HG03196 (cell line): Measurements from ENCODE around the gene FNDC3A.
"Not testable (repeated sequence)": the region's sequence is repeated elsewhere in the genome, so short reads cannot be mapped to it uniquely, and the experiment has no call there.

ENCODE experiments used
- ATAC-seq: cut with Tn5 transposase; IDR thresholded peaks from one replicate; pipeline ENCODE4 v1.9.1; 2021; ENCODE audit not compliant: unreplicated experiment

FNDC3A gene

DNA sequence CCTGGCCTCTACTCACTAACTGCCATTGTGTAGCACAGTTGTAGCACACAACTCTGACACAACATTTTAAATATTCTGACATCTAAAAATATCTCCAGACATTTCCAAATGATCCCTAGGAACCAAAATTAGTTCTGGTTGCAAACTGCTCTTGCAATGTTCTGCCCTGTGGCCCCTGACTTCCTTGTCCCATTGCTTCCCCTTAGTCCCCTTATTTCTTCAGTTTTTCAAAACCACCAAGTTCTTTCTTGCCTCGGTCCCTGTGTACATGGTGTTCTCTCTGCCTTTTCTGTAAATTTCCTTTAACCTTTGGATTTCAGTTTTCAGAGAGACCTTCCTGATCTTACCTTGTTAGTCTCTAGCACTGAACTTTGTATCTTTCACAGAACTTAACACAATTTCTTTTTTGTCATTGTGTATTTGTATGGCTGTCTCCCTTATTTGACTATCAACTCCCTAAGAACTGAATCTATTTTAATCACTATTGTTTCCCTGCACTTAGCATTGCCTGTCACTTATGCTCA lies 156.8 kb downstream of the FNDC3A start:
- no peak for ATAC-seq

- ATAC-seq, result no peak
These were observed 158.6 kb downstream of the FNDC3A start for GRCh38 chr13:49134305-49134704.

- ATAC-seq, result not testable (repeated sequence)
These were observed 161.5 kb downstream of the FNDC3A start for GRCh38 chr13:49137138-49137643.

GRCh38 chr13:49140910-49141611 lies 165.3 kb downstream of the FNDC3A start:
- ATAC-seq, result no peak

- no peak for ATAC-seq
These were observed 171.2 kb downstream of the FNDC3A start for GRCh38 chr13:49146950-49147355.

GRCh38 chr13:49148405-49148804 lies 172.7 kb downstream of the FNDC3A start:
- no peak for ATAC-seq

GRCh38 chr13:49157955-49158584 lies 182.4 kb downstream of the FNDC3A start:
- ATAC-seq, result not testable (repeated sequence)

GRCh38 chr13:49163162-49163561 lies 187.4 kb downstream of the FNDC3A start:
- not testable (repeated sequence) for ATAC-seq

DNA sequence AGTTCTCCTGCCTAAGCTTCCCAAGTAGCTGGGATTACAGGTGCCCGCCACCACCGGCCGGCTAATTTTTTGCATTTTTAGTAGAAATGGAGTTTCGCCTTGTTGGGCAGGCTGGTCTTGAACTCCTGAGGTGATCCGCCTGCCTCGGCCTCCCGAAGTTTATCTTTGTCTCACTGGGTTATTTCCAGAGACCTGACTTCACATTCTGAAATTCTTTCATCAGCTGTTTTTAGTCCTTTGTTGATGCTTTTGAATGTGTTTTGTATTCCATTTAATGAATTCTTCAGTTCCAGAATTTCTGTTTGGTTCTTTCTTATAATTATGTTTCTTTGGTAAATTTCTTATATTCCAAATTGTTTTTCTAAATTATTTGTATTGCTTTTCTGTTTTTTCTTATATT lies 189.0 kb downstream of the FNDC3A start:
- no peak for ATAC-seq

DNA sequence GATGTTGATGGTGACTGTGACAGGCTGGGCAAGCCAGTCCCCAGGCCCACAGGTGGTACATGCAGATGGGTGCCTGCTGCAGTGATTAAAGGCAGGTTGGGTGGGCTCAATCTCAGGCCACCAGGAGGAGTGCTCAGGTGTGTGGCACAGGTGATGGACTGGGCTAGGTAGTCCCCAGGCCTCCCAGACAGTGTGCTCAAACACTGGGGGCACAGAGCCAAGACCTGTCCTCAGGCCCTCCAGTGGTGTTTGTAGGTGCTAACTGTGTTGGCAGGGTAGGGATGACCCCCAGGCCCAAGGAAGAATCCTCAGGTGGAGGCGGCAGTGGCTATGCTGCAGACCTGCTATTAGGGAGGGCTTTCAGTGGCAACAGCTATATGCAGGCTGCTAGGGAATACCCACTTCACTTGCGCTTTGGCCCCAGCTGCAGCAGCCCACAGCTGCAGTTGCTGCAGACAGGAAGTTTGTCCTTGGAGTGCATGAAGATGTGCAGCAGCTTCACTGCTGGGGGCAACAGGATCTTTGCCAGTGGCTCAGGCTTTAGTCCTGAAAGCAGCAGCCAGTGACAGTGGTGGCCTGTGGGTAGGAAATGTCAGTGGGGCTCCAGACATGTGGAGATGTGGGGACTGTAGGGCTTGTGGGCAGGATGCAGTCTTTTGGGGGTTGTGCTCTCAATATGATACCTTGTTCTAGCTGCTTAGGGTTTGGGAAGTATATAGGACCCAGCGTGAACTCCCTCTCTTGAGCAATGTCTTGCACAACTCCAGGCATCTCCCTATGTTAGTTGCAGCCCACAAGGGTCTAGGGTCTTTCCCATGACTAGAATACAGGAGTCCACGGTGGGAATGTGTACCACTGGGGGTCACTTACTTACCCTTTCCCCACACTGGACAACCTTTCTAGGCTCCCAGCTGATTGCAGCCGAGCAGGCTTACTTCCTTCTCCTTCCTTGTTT lies 190.4 kb downstream of the FNDC3A start:
- no peak for ATAC-seq

DNA sequence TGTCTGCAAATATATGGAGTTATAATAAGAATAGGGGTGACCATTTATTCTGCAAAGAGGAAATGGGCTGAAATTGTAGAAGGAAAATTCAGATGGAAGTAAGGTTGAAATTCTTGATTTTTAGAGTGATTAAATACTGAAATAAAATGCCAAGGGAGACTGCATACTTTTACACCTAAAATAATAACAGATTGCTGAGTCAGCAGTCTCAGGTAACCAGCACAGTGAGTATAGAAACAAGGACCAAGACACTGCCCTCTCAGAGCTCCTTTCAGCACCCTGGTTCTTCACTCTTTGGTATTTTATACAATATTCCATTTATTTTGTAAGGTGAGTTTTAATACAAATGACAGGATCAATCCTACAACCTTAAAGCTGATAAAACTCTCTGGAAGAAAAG lies 195.6 kb downstream of the FNDC3A start:
- ATAC-seq, result no peak

GRCh38 chr13:49183672-49184325 lies 208.1 kb downstream of the FNDC3A start:
- ATAC-seq, result no peak

GRCh38 chr13:49184621-49185020 lies 208.9 kb downstream of the FNDC3A start:
- ATAC-seq, result no peak

GRCh38 chr13:49185264-49185663 lies 209.6 kb downstream of the FNDC3A start:
- no peak for ATAC-seq

- no peak for ATAC-seq
These were observed 215.2 kb downstream of the FNDC3A start for GRCh38 chr13:49190901-49191300.

DNA sequence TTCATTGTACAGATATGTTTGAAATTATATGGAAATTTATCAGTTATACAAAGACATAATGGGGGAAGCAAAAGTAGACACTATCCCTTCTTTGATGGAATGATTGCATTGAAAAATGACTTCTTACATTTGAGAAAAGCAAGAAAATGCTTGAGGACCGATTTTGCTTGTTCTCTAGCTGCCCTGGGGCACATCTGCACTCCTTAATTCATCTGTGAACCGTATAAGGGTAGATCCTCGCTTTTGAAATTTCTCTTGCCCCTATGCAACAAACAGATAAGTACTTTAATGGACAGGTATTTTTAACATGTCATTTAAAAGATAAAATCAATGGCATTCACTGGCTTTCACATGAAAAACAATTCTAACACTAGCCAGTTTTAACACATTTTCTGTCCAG lies 230.9 kb downstream of the FNDC3A start:
- no peak for ATAC-seq

DNA sequence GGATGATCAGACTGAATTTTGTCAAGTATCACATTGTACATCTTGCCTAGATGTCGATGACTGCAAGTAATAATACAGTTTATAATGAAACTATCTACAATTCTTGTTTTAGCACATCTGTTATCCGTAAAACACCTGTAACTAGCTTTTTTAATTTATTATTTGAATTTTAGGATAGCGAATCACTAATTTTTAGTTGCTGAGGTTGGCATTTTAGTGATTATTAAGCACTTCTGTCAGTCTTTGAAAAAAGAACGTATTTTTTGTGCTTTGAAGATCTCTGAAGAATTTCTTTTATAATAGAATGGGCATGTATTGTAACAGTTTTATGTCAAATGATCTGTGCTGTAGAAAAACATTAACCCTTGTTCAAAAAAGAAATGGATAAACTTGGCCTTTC lies 232.9 kb downstream of the FNDC3A start:
- ATAC-seq, result no peak

- ATAC-seq, result no peak
These were observed 234.4 kb downstream of the FNDC3A start for GRCh38 chr13:49210114-49210513.

DNA sequence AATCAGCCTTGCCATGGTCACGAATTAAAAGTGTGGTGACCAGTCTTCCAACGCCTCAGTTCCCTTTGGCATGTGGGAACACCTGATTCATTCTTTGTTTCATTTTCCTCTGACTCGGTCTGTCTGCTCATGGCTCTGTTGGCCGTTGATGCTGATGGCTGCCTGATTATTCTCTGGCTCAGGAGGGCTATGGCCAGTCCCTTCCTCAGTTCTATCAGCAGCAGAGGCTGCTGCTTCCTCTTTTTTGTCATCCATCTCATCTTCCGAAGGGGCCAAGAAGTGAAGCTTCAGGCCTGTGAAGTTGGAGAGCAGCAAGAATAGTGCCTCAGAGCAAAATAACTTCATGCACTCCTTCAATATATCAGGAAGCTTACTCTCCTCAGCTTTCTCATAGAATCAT lies 235.0 kb downstream of the FNDC3A start:
- ATAC-seq, result no peak

DNA sequence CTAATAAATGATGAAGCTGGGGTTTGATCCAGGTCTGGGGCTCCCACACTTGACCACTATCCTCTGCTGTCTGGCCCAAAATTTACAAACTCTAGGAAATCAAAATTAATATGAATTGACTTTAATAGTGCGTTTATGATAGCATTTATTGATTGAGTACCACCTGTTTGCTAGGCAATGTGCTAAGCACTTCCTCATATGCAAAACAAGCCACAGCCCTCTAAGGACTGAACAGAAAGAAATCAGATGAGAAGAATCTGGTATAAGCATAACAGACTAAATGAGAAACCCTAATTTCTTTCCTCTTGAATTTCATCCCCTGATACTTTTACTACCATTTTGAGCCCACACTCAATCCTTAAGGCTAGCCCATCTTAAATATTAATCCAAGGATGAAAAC lies 237.8 kb downstream of the FNDC3A start:
- ATAC-seq, result no peak
